ENCODE data around the gene LPCAT1. TPM values are rescaled to one million over a fixed set of nuclear protein-coding genes. Genes with fewer than 3 reads are reported as not detected.

The LPCAT1 gene
- total RNA-seq, 3 donors from 2014 or later (not counting 1 experiment from before 2014, with no cell fraction given) = 196 to 302 (median 252) TPM

GRCh38 chr5:1542781-1543180, 19.0 kb upstream of the LPCAT1 start:
- Histone ChIP-seq H3K36me3 (ENCODE audit: control insufficient read depth, insufficient read depth, low read length) (no peaks in the 10 kb centered on the region), H3K4me3 (ENCODE audit: low read length) (no peak overlapping the region), H3K4me1 (ENCODE audit: control insufficient read depth, insufficient read depth, low read length) (peaks cover 24% of the 10 kb centered on the region), H3K27me3 (ENCODE audit: control insufficient read depth, insufficient read depth, low read length) (no peaks in the 10 kb centered on the region), H3K27ac (ENCODE audit: low read length) (no peak overlapping the region), H3K9me3 (ENCODE audit: control insufficient read depth, insufficient read depth, low read length) (no peaks in the 10 kb centered on the region)
- no peaks in the 10 kb centered on the region for H3K9me3 Mint-ChIP-seq
- H3K27me3 Mint-ChIP-seq (ENCODE audit: low read depth in 2 of 2) = peaks cover 0 to 6% of the 10 kb centered on the region in 2 donors
- intact Hi-C loops (cut with micrococcal nuclease) = no loop called here
- WGBS (ENCODE audit: insufficient coverage) = 70% methylated on average over 3 of the region's 3 CpGs
- H3K36me3 Mint-ChIP-seq = no peaks in the 10 kb centered on the region
- H3K27ac Mint-ChIP-seq = no peak overlapping the region
- no peak for TF ChIP-seq CTCF (IDR thresholded peaks at IDR 0.05)
- ATAC-seq = no peak
- no peak overlapping the region for H3K4me3 Mint-ChIP-seq
- H3K4me1 Mint-ChIP-seq = peaks cover 22 to 23% of the 10 kb centered on the region in 2 donors
- no peak for DNase-seq

GRCh38 chr5:1541702-1542400, 18.1 kb upstream of the LPCAT1 start:
- Histone ChIP-seq H3K4me3 (ENCODE audit: low read length) (no peak overlapping the region), H3K4me1 (ENCODE audit: control insufficient read depth, insufficient read depth, low read length) (peaks cover 32% of the 10 kb centered on the region), H3K9me3 (ENCODE audit: control insufficient read depth, insufficient read depth, low read length) (no peaks in the 10 kb centered on the region), H3K27me3 (ENCODE audit: control insufficient read depth, insufficient read depth, low read length) (no peaks in the 10 kb centered on the region), H3K27ac (ENCODE audit: low read length) (no peak overlapping the region), H3K36me3 (ENCODE audit: control insufficient read depth, insufficient read depth, low read length) (no peaks in the 10 kb centered on the region)
- 75% methylated on average over 8 of the region's 10 CpGs for WGBS (ENCODE audit: insufficient coverage)
- H3K9me3 Mint-ChIP-seq = no peaks in the 10 kb centered on the region
- no peak for TF ChIP-seq CTCF (IDR thresholded peaks at IDR 0.05)
- H3K36me3 Mint-ChIP-seq = no peaks in the 10 kb centered on the region
- H3K4me3 Mint-ChIP-seq = no peak overlapping the region
- H3K4me1 Mint-ChIP-seq = peaks cover 31 to 32% of the 10 kb centered on the region in 2 donors
- no peak overlapping the region for H3K27ac Mint-ChIP-seq
- peaks cover 0 to 5% of the 10 kb centered on the region in 2 donors for H3K27me3 Mint-ChIP-seq (ENCODE audit: low read depth in 2 of 2)
- ATAC-seq = no peak
- intact Hi-C loops (cut with micrococcal nuclease) = no loop called here
- no peak for DNase-seq

DNA sequence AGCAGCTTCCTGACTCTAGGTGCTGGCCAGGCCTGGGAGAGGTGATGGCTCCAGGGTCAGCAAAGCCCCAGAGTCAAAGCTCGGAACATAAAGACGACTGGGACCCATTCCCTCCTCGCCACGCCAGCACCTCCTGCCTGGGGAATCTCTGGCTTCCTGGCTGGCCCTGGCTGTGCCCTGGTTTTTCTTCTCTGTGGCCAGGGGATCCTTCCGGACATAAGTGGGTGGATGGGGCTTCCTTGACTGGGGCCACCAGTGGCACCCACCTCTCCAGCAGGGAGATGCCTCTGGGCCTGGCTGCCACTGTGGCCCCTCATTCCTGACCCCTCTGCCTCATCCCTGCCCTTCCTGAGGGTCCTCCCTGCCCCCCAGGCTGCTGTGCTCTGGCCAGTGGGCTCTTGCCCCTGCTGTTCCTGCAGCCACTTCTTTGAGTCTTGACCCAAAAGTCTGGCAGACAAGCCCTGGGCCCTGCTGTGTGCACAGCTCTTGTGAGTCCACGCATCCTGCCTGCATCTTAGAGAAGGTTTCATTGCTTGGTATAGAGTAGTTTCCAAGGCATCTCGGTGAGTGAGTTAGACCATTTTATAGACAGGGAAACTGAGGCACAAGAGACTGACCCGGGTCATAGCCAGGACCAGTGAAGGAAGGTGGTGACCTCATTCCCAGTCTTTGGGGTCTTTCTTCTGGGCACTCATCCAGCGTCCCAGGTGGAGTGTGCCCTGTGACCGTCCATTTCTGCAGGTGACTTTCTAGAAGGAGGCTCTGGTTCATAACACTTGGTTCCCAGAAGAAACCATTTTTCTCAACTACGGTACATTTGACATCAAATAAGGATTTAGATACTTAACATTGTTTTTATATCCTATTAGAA, 17.3 kb upstream of the LPCAT1 start:
- no peak for TF ChIP-seq CTCF (IDR thresholded peaks at IDR 0.05)
- no peaks in the 10 kb centered on the region for H3K27me3 ChIP-seq (ENCODE audit: control insufficient read depth, insufficient read depth, low read length)
- H3K9me3 ChIP-seq (ENCODE audit: control insufficient read depth, insufficient read depth, low read length) = no peaks in the 10 kb centered on the region
- Mint-ChIP-seq H3K27ac (peak overlapping the region; percentile 21 to 31), H3K36me3 (no peaks in the 10 kb centered on the region), H3K4me3 (no peak overlapping the region), H3K9me3 (no peaks in the 10 kb centered on the region), H3K4me1 (peaks cover 39 to 40% of the 10 kb centered on the region in 2 donors), H3K27me3 (ENCODE audit: low read depth in 2 of 2) (no peaks in the 10 kb centered on the region)
- 92% methylated on average over 11 of the region's 11 CpGs for WGBS (ENCODE audit: insufficient coverage)
- peaks cover 38% of the 10 kb centered on the region for H3K4me1 ChIP-seq (ENCODE audit: control insufficient read depth, insufficient read depth, low read length)
- ATAC-seq (no peak), DNase-seq (no peak)
- H3K4me3 ChIP-seq (ENCODE audit: low read length) = no peak overlapping the region
- no peak overlapping the region for H3K27ac ChIP-seq (ENCODE audit: low read length)
- no peaks in the 10 kb centered on the region for H3K36me3 ChIP-seq (ENCODE audit: control insufficient read depth, insufficient read depth, low read length)
- intact Hi-C loops (cut with micrococcal nuclease) = no loop called here
